ENCODE data around the gene SPDYE1.
"Not testable (repeated sequence)": the region's sequence is repeated elsewhere in the genome, so short reads cannot be mapped to it uniquely, and the experiment has no call there.

GRCh38 chr7:43990011-43990585, 7.6 kb upstream of the SPDYE1 start:
- not testable (repeated sequence) for TF ChIP-seq CTCF (tag by site-specific recombination; IDR thresholded peaks at IDR 0.05); PRDM4 (tag by site-specific recombination; IDR thresholded peaks at IDR 0.05); PRDM1 (tag by site-specific recombination; IDR thresholded peaks at IDR 0.05); REPIN1 (tag by site-specific recombination; IDR thresholded peaks at IDR 0.05; ENCODE audit: low read depth); ZBTB8A (tag by site-specific recombination; IDR thresholded peaks at IDR 0.05); ZNF274 (IDR thresholded peaks at IDR 0.05; ENCODE audit: low read length); ZNF274 (tag by site-specific recombination; IDR thresholded peaks at IDR 0.05; ENCODE audit: borderline replicate concordance); ZFP41 (tag by site-specific recombination; IDR thresholded peaks at IDR 0.05; ENCODE audit: borderline replicate concordance); ZNF302 (tag by site-specific recombination; IDR thresholded peaks at IDR 0.05; ENCODE audit: low read depth)
